Measurements from ENCODE around the gene UBE2V1.
"Not testable (repeated sequence)": the region's sequence is repeated elsewhere in the genome, so short reads cannot be mapped to it uniquely, and the experiment has no call there.

Gene UBE2V1

GRCh38 chr20:50096237-50096636 lies 16.7 kb downstream of the UBE2V1 start:
- DNase-seq (ENCODE audit: low read depth in 2 of 2) = no peak

- no peak for DNase-seq (ENCODE audit: low read depth in 2 of 2)
These were observed 17.4 kb downstream of the UBE2V1 start for GRCh38 chr20:50095476-50096078.

- DNase-seq (ENCODE audit: low read depth in 2 of 2) = no peak
These were observed 18.4 kb downstream of the UBE2V1 start for GRCh38 chr20:50094522-50094921.

DNA sequence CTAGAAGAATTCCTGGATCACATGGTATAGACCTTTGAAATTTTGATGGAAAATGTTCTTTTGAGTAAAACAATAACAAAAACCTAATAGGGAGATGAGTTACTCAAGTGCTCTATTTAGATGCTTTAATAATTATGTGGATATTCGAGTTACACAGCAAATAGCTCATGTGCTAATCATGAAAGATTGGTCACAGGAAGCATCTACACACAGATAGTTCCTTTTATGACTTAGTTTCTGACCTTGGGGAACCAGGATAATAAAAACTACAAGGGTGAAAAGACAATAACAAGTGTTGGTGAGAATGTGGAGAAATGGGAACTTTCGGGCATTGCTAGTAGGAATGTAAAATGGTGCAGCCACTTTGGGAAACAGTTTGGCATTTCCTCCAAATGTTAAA lies 19.7 kb downstream of the UBE2V1 start:
- no peak for DNase-seq (ENCODE audit: low read depth in 2 of 2)

DNA sequence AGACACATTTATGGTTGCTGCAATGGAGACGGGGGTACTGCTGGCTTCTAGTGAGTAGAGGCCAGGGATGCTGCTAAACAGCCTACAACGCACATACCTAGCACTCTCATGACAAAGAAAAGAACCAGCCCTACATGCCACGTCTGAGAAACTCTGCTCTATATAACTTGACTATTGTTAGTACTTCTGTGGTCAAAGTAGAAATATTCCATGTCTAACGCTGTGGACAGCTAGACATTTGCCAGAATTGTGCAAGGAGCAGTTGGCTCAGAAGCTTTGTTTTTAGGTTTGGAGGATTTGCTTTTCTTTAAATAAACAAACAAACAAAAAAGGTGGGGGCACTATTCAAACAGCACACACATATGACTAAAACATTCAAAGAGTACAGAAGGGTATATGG lies 20.5 kb downstream of the UBE2V1 start:
- no peak for DNase-seq (ENCODE audit: low read depth in 2 of 2)

DNA sequence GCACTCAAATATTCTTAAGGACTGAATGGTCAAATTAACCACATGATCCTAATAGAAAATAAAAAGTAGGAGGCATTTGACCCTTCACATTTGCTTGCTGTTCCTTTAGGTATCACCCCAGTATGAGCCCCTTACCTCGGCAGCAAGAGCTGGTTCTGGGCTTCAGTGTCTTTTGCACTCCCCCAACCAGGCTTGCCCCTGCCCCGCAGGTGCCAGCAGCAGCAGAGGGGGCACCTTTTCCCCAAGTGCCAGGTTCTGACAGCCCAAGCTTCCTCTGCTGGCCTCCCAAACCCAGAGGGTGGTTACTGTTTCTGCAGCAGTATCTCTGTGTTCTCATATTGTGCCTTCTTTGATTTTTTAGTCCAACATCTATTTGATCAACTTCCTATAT lies 23.2 kb downstream of the UBE2V1 start:
- DNase-seq (ENCODE audit: low read depth in 2 of 2) = no peak

- DNase-seq (ENCODE audit: low read depth in 2 of 2) = no peak
These were observed 23.7 kb downstream of the UBE2V1 start for GRCh38 chr20:50089140-50089786.

DNA sequence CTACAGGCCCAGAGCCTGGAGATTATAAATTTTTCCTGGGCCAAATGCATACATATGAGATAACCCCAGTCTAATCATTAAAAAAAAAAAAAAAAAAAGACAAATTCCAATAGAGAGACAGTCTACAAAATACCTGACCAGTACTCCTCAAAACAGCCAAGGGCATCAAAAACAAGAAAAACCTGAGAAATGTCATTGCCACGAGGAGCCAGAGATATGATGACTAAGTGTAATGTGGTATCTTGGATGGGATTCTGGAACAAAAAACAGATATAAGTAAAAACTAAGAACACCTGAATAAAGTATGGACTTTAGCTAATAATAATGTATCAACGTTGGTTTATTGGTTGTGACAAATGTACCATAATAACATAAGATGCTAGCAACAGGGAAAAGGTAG lies 24.9 kb downstream of the UBE2V1 start:
- no peak for DNase-seq (ENCODE audit: low read depth in 2 of 2)

DNA sequence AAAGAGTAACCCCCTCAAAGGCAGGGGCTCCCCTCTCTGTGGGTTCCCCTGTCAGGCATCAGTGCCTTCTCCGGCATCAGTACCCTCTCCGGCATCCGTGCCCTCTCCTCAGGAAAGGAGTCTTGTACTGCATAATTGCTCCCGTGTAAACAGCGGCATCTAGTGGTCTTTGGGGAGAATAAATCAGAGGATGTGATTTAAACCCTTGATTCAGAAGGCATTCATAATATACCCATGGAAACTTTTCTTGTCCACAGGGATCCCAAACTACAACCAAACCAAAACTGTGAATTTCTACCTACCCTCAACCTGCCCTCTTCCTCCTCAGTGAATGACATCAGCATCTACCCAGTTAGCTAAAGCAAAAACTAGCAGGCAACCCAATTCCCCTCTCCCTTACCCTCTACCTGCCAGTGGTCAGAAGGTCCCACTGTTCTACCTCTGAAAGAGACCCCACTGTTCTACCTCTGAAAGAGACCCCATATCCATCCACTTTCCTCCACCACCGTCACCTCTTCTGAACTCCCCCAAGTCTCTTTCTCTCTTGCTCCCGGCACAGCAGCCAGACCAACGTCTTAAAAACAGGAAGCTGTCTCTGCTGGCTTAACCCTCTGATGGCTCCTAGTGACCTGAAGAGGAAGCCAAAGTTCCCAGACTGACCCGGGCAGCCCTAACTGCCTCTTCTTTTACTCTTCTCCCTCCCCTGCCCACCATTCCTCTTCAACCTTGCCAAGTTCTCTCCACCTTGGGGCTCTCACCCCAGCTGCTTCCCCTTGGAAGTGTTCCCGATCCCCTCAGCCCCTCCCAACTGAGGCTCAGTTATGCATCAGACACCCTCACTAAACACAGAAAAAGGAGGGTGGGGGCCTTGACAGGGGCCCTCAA lies 27.2 kb downstream of the UBE2V1 start:
- no peak for DNase-seq (ENCODE audit: low read depth in 2 of 2)

- DNase-seq (ENCODE audit: low read depth in 2 of 2) = no peak
These were observed 27.8 kb downstream of the UBE2V1 start for GRCh38 chr20:50085146-50085480.

- DNase-seq (ENCODE audit: low read depth in 2 of 2) = no peak
These were observed 29.9 kb downstream of the UBE2V1 start for GRCh38 chr20:50083034-50083433.

DNA sequence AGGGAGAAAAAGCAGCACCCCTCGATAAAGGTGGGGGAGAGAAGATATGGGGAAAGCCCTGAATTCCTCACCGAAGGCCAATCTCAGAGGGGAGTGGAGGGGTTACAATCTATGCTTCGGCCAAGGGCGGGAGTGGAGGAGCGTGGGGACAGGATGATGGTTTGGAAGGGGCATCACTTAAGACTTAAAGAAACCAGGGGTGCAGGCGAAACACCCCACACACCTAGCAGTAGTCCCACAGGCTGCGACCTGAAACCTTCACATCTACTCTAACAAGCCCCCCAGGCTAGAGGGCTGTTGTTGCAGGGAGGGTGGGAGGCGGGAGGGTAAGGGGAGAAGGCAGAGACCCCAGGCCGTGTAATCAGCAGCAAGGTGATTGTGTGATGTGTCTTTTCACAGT lies 30.9 kb downstream of the UBE2V1 start:
- DNase-seq (ENCODE audit: low read depth in 2 of 2) = not testable (repeated sequence)

GRCh38 chr20:50077818-50078601 lies 34.9 kb downstream of the UBE2V1 start:
- no peak for DNase-seq (ENCODE audit: low read depth in 2 of 2)

- no peak for DNase-seq (ENCODE audit: low read depth in 2 of 2)
These were observed 39.5 kb downstream of the UBE2V1 start for GRCh38 chr20:50073500-50073899.

DNA sequence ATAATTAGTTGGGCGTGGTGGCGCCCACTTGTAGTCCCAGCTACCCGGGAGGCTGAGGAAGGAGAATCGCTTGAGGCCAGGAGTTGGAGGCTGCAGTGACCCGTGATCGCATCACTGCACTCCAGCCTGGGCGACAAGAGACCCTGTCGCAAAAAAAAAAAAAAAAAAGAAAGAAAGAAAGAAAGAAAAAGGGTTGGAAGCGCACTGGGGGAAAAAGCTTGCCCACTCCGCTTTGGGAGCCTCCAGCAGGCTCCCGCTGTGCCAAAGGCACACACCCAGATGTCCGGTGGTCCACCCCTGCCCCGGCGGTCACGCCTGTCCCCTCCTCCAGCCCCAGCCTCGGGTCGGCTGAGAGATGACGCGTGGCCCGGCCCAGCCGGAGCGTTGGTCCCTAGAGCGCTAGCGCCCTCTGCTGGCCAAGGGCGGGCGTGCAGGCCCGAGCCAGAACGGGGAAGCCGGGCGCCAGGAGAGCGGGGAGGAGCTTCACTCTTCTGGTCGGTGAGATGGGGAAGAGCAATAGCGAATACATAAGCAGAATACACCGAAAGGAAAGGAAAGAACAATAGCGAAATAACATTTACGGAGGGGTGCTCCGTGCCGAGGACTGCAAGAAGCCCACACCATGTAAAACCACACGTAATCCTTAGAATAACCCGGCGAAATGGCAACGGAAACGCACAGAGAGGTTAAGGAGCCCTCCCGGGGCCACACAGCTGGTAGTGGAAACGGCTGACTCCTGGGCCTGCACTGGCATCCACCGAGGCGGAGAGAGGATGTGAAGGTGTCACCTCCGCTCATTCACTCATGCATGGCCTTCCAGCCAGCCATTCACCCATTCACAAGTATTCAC lies 41.7 kb downstream of the UBE2V1 start:
- DNase-seq (ENCODE audit: low read depth in 2 of 2) = peak; percentile 70 to 92

DNA sequence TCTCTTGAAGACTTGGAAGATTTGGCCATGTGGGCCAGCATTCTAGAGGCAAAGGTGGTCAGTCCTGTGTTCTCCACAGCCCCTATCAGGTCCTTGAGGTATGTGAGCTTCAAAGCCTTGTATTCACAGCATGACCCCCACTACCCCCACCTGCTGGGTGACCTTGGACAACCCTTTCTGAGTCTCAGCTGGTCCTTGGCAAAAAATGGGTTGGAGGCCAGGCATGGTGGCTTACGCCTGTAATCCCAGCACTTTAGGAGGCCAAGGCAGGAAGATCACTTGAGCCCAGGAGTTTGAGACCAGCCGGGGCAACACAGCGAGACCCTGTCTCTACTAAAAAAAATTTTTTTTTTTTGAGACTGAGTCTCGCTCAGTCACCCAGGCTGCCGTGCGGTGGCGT lies 42.6 kb downstream of the UBE2V1 start:
- no peak for DNase-seq (ENCODE audit: low read depth in 2 of 2)

- no peak for DNase-seq (ENCODE audit: low read depth in 2 of 2)
These were observed 44.8 kb downstream of the UBE2V1 start for GRCh38 chr20:50068041-50068651.

DNA sequence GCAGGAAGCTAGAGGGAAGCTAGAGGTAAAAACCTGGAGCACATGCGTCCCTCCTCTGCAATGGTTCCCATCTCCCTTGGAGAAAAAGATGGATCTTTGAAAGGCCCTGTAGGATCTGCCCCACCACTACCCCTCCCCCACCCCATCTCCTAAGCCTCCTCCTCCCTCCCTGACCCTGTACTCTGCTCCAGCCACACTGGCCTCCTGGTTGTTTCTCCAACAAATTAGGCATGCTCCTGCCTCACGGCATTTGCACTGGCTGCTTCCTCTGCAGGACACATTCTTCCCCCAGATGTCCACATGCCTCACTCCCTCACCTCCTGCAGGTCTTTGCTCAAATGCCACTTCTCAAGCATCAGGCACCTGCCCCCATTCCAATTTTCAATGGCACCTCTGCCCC lies 45.5 kb downstream of the UBE2V1 start:
- no peak for DNase-seq (ENCODE audit: low read depth in 2 of 2)

DNA sequence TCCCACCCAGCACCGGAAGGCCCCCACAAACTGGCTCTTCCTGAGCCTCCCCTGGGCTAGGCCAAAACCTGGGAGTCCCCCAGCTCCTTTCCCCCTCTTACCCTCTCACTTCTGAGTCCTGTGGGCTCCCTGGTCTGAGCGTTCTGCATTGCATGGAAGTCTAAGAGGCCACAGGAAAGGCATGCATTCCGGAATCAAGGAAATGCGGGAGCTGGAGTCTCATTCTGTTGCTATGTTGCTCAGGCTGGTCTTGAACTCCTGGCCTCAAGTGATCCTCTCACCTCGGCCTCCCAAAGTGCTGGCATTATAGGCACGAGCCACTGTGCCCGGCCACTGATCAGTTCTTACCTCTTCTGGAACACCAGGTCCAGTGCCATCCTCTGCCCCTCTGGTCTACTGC lies 45.9 kb downstream of the UBE2V1 start:
- no peak for DNase-seq (ENCODE audit: low read depth in 2 of 2)

DNA sequence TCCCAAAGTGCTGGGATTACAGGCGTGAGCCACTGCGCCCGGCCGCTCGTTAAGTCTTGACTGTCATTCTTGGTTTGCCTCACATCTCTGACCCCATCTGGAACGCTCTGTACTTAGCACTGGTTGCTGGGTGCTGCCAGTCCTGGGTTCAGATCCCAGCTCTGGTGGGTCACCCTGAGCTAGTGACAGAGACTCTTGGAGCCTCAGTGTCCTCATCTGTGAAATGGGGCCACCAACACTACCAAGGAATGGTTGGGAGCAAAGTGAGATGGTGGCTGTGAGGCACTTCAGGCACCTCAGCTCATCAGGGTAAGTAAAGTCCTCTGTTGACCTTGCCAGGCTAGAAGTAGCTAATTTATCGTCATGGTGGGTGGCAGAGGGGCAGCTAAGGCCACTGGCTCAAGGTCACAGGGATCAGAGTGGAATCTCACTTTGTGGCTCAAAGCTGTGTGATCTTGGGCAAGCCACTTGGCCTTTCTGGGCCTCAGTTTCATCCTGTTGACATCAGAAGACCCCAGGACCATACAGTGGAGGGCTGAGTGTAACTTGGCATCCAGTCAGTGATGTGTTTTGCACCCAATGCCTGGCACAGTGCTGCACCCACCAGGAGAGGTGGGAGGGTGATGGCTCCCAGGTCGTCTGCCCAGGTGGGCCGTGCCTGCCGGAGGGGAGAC lies 46.7 kb downstream of the UBE2V1 start:
- DNase-seq (ENCODE audit: low read depth in 2 of 2) = no peak

DNA sequence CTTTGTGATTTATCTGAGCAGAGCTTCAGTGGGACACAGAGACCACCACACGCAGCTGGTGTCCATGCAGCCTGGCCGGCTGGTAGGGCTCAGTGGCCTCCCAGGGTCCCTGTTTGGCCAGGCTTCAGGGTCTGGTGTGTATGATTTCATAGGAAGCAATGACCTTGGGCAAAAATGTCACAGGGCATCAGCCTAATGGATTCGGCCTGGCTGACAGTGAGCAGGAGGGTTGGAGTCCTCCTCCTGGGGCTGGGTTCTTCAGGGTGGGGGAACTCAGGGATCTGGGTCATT lies 47.7 kb downstream of the UBE2V1 start:
- no peak for DNase-seq (ENCODE audit: low read depth in 2 of 2)
